ENCODE results near the gene ZBTB5.
"Not testable (repeated sequence)": the region's sequence is repeated elsewhere in the genome, so short reads cannot be mapped to it uniquely, and the experiment has no call there.

ZBTB5 gene

DNA sequence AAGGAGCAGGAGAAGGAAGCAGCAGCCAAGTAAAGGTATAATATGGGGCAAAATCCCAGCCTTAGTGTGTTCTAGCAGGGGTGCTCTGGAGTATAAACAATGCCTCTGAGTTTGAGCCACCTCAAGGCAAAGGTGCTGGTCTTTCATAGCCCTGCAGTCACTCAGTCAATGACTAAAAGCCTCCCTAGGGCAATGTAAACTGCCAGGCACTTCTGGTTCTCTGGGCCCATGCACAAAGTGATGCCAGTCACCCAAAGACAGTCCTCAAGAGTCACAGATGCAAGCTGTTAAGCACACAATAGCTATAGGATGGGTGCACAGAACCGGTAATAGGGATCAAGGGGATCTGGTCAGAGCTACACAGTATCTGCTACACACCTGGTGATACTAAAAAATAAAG, 12.6 kb downstream of the ZBTB5 start:
- DNase-seq (ENCODE audit: low read depth) = no peak

DNA sequence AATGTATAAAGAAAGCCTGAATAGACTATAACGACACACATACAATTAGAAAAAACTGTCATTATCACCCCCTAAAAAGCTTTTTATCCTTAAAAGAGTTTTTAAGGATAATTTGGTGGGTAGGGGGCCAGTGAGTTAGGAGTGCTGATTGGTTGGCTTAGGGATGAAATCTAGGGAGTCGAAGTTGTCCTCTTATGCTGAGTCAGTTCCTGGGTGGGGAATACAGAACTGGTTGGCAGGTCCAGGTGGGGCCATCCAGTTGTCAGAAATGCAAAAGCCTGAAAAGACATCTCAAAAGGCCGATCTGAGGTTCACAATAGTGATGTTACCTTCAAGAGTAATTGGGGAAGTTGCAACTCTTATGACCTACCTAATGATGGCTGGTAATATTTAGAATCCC, 13.6 kb downstream of the ZBTB5 start:
- DNase-seq (ENCODE audit: low read depth) = no peak

DNA sequence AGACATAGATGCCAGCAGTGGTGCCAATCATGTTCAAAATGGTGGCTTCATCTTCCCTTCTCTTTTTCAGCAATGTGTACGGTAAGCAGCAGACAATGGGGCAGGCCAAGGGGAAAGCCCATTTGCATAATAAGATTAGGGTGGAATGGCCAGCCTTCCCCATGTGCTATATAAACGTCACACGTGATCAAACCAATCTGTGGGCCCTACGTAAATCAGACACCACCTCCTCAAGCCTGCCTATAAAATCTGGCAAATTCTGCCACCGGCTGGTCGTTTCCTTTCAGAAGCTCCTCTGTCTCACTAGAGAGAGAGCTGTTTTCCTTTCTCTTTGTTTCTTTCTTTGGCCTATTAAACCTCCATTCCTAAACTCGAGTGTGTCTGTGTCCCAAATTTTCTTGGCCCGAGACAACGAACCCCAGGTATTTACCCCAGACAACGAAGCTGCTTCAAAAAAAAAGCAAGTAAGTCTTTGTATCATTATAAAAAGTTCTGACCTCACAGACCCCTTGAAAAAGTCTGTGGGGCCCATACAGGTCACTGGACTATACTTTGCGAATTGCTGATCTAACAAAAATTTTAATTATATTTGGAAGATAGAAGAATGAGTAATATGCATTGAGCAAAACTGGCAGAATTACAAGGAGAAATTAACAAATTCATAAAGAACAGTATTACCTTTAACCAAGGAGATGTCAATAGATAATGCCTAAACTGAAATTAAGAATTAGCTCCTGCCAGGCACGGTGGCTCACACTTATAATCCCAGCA, 15.2 kb downstream of the ZBTB5 start:
- DNase-seq (ENCODE audit: low read depth) = no peak

DNA sequence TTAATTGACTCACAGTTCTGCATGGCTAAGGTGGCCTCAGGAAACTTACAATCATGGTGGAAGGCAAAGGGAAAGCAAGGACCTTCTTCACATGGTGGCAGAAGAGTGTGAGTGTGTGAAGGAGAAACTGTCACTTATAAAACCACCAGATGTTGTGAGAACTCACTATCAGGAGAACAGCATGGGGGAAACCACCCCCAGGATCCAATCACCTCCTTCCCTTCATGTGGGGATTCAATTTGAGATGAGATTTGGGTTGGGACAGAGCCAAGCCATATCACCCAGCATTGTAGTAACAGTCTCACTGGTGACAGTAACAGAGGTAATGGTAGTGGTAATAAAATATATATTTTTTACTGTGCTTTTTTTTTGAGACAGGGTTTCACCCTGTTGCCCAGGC, 18.1 kb downstream of the ZBTB5 start:
- DNase-seq (ENCODE audit: low read depth) = no peak

DNA sequence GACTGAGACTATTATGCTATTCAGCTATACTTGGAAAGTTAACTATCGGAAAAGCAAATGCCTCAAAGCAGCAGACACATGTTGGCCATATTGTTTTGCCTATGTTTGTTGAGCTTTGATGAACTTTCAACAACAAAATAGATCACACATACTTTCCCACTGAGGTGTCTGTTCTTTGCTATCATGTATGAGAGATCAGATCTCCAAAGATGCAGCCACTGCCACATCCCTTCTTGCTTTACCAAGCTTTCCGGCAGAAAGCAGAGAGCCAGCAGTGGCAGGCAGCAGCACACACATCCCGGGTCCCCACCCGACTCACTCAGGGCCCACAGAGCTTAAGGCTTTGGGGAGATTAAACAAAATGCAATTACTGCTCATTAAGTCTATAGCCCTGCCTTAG, 18.8 kb downstream of the ZBTB5 start:
- no peak for DNase-seq (ENCODE audit: low read depth)

DNA sequence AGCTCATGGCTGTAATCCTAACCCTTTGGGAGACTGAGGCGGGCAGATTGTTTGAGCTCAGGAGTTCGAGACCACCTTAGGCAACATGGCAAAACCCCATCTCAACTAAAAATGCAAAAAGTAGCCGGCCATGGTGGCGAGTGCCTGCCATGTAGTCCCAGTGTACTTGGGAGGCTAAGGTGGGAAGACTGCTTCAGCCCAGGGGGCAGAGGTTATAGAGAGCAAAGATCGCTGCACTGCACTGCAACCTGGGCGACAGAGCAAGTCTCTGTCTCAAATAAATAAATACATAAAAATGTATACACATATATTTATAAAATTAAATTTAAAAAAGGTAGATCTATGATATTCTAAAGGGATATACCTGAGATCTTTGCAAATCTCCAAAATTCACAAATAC, 19.4 kb downstream of the ZBTB5 start:
- no peak for DNase-seq (ENCODE audit: low read depth)

DNA sequence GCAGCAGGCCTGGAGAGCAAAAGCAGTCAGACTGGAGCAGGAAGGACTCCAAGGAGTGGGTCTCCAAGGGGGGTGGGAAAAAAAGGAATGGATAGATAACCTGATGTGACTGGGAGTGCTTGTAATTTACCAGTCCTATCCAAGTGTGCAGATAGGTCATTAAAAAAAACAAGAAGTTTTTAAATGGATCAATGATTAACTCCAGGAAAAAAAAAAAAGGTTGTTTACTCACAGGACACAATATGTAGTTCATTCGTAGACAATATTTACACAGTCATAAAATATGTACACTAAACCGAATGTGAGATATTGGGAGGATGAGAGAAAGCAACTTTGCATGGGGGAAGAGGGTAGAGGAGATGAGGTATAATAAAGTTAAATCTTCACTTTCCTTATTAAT, 20.4 kb downstream of the ZBTB5 start:
- DNase-seq (ENCODE audit: low read depth) = no peak

DNA sequence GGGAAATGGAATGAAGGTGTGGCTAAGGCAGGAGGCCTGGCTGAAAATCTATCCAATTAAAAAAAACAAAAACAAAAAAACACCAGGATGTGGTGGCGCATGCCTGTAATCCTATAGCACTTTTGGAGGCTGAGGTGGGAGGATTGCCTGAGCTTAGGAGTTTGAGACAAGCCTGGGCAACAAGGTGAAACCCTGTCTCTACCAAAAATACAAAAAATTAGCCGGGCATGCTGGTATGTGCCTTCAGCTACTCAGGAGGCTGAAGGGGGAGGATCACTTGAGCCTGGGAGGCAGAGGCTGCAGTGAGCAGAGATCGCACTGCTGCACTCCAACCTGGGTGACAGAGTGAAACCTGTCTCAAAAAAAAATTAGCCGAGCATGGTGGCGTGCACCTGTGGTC, 21.7 kb downstream of the ZBTB5 start:
- no peak for DNase-seq (ENCODE audit: low read depth)

DNA sequence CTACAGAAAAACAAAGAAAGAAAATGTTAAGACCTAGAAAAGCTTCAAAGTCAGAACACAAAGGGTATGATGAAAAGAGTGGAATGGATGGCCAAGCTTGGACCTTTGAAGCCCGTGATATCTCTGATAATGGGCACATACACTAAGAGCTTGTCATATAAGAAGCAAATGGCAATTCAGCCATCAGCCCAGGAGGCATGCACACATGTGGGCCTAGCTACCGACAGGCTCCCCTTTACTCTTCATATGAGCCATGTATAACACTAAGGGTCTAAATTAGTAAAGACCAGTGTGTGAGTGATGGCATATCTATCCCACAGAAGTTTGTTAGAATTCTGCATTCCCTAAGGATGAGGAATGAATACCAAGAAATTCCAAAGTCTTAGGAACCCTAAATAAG, 22.7 kb downstream of the ZBTB5 start:
- DNase-seq (ENCODE audit: low read depth) = no peak

DNA sequence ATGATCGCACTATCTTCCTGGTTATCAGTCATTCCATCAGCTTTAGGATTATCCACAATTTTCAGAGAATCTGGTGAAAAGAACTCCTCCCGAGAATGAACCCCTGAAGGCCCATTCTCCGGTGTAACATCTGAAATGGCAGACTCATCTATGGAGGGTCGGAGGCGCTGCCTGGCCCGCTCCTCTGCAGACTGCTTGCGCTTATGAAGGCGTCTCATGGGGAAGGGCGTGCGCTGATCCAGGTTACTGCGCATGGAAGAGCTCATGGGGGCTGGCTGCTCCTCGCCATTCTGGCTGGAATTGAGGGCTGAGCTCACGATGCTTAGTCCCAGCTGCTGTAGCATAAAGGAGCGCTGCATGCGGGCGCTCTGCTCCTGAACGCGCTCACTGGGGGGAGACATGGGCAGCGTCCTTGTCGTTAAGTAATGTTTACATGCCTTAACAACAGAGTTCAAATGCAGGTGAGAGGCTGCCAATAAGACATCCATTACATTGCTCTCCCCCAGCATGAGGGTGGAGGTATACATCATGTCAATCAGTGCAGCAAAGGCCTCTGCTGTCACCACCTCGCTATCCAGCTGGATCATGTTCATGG, 23.4 kb downstream of the ZBTB5 start:
- no peak for DNase-seq (ENCODE audit: low read depth)

DNA sequence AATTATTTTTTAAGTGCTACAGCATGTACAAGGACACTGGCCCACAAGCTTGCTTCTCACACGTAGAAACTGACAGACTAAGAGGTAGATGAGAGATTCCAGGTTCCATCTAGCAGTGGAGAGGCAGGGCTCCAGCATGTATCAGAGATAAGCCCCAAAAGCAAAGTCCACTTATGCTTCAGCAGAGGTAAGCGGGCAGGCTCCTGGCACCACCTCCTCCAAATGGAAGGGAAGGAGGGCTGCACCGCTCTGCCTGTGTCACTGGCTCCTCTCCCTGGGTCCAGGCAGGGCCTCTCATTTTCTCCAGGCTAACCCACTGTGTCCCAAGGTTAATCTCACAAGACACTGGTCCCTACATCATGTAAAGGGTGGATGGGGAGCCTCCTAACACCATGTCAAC, 26.9 kb downstream of the ZBTB5 start:
- DNase-seq (ENCODE audit: low read depth) = no peak

DNA sequence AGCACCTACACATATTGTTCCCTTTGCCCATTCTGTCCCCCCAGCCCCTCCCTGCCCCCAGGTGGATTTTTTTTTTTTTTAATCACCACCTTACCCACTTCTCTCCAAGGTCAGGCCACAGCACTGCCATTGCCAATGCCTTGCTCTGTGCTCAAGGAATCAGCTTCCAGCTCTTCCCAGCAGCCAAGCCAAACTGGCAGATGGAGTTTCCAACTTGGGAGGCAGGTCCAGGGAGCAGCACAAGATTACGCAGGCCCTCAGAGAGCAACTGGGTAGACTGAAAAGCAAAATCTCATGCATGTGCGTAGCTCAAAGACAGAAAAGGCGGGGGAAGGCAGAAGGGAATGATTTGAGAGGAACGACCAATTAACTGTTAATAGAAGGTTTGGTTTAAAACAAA, 27.6 kb downstream of the ZBTB5 start:
- no peak for DNase-seq (ENCODE audit: low read depth)

DNA sequence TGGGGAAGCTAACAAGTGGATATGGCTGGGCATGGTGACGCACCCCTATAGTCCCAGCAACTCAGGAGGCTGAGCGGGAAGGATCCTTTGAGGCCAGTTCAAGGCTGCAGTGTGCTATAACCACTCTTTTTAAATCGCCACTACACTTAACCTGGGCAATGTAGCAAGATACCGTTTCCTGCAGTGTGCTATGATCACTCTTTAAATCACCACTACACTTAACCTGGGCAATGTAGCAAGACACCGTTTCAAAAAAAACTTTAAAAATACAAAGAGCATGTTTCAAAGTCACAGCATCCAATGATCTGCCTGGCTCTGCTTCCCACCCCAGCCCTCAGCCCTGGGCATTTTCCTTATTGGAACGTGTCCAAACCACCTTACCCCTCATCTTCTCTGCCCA, 28.2 kb downstream of the ZBTB5 start:
- no peak for DNase-seq (ENCODE audit: low read depth)

DNA sequence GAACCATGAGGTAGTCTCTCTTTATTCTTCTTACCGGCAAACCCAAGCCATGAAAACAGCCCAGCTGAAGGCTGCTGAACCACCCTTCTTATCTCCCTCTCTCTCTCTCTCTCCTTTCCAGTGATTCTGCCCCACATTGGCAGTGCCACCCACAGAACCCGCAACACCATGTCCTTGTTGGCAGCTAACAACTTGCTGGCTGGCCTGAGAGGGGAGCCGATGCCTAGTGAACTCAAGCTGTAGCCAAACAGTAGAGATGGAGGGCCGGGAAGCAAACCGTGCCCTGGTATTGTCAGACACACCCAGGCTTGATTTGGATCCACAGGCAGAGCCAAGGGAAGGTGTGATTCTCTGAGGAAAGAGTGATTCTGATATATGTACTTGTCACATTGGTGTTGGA, 28.7 kb downstream of the ZBTB5 start:
- no peak for DNase-seq (ENCODE audit: low read depth)

DNA sequence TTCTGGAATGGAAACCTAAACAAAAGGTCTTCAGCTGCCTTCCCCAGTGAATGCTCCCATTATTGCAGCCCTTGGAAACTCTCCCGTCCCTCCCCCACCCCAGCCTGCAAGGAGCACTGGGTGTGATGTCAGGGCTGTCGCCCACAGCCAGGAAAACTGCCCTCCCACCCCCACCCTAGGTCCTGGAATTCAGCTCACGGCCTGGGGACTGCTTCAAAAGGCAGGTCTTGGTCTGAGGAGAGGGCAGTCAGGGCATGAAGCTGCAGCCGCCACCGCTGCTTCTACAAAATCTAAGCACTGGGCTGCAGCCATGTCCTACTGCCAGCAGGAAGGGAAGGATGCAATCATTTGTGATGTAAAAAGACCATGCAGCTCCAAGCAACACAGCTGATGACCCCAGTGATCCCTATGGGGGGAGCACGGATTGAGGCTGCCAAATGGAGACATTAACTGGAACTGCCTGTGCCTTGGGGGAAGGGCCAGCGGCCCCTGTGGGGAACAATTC, 31.3 kb downstream of the ZBTB5 start:
- DNase-seq (ENCODE audit: low read depth) = no peak

DNA sequence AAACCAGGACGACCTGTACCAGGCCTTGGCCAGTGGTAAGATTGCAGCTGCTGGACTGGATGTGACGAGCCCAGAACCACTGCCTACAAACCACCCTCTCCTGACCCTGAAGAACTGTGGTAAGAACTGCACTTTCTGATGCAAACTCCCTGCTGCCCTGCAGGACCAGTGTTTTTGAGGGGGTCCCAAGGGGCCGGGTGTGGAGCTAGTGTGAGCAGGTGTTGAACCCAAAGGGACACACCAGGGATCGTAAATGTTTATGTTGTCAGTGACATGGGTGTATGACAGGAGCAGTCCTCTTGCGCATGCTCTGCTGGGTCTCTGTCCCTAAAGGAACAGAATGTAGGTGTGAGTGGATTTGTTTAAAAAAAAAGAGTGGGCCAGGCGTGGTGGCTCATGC, 33.2 kb downstream of the ZBTB5 start:
- no peak for DNase-seq (ENCODE audit: low read depth)

DNA sequence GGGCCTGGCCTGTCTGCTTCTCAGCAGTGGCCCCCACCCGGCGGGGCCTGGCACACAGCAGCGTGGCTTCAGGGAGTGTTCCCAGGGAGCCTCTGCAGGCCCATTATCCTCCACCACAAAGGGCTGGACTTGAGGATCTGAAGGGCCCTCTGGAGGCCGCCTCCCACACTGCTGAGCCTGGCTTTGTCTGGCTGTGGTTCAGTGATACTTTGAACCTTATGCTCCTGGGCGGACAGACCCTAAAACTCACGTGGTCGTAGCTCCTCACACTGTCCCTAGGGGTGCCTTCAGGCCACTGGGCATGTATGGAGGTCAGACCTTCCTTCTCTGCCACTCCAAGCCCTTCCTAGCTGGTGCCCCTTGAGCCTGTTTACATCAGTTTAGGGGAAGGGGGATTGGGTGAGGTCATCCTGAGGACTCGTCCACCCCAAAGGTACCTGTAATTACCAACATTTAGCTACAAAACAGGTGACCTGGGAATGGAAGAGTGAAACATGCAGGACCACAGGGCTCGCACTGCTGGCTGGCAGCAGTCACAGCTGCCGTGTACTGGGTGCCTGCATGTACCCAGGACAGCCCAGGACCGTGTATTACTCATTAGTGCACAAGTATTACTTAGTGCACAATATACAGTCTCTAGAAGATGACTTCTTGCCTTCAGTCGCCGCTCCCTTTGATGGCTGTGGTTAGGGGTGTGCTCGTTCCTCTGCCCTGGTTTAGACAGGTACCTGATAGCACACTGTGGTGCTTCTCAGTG, 34.2 kb downstream of the ZBTB5 start:
- DNase-seq (ENCODE audit: low read depth) = no peak

DNA sequence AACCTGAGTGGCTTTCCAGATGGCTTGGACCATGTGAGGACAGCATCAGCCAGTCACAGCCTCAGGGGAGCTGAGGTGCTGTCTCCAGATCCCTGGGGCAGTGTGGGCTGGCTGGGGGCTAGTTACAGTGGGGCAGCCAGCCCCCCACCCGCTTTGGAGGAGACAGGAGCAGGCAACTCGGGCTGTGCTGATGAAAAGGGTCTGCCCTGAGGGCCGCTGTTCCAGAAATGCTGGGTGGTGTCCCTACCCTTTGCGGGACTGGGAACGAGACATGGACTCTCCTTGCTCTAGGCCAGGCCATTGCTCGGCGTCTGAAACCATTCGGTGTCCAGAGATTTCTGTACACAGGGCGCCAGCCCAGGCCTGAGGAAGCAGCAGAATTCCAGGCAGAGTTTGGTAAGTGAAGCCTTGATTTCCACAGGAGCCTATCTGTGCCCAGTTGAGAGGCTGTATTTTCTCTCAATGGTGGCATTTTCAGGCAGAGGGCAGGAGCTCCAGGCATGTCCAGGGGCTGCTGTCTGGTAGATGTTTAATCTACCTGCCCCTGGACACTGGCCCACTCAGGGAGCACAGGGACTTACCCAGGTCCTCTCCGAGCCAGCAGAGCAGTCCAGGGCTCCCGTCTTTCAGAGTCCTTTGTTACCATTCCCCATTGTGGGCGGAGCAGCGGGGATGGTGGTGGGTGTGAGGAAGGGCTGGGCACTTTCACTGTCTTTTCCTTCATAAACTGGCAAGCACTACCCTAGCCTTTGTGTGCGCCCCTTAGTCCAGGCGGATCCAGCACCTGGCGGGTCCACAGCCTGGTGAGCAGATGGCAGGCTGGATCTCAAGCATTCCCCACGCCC, 35.6 kb downstream of the ZBTB5 start:
- DNase-seq (ENCODE audit: low read depth) = no peak

DNA sequence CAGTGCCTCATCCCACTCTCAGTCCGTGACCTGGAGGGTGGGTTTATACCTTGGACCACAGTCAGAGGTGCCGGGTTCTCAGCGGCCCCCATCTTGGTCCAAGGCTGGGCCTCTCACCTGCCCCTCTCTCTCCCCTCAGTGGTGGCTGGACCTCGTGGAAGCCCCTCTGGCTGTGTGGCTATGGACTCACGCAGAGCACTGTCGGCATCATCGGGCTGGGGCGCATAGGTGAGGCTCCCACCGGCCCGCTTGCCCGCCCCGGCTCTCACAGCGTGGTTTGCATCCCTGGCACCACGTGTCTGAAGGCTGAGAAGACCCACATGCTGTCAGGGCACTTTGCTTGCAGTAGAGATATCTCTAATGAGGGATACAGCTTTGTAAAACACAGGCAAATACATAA, 36.9 kb downstream of the ZBTB5 start:
- no peak for DNase-seq (ENCODE audit: low read depth)

DNA sequence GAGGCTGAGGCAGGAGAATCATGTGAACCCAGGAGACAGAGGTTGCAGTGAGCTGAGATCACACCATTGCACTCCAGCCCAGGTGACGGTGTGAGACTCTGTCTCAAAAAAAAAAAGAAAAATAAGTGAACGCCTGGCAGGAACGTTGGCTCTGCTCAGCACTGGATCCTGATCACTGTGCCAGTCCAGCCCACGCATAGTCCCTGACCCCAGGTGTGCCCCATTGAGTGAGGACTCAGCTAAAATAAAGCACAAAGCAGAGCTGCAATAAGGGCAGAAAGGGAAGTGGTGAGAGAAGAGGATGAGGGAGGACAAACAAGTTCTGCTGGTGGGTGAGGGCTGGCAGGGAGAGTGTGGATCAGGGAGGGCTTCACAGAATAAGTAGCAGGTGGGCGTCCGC, 38.4 kb downstream of the ZBTB5 start:
- no peak for DNase-seq (ENCODE audit: low read depth)

DNA sequence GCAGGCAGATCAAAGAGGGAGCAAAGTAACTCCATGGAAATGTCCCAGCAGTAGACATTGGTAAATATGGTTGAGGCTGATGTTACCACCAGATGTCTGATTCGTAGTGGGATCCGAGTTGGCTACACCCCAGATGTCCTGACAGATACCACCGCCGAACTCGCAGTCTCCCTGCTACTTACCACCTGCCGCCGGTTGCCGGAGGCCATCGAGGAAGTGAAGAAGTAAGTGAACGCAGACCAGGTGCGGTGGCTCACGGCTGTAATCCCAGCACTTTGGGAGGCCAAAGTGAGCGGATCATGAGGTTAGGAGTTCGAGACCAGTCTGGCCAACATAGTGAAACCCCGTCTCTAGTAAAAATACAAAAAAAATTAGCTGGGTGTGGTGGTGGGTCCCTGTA, 38.8 kb downstream of the ZBTB5 start:
- not testable (repeated sequence) for DNase-seq (ENCODE audit: low read depth)

DNA sequence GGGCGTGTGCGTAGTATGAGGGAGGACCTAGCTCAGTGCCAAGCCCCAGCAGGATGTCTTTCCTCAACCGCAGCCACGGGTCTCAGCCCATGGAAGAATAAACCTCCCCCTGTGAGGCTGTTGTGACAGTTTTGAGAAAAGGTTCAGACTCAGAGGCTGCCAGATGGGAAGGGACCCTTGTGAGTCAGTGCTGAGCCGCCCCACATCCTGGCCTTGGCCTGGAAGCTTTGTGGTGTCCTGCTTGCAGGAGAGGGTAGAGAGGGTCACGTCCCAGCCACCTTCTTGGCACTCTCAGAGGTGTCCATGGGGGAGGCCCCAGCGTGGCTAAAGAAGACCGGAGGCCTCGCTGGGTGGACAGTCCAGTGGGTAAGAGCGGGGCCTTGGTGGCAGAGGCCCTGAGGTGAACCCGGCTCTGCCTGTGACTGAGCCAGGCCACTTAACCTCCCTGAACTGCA, 39.9 kb downstream of the ZBTB5 start:
- DNase-seq (ENCODE audit: low read depth) = no peak
